Ishikawa (cell line): ENCODE results near the gene FAM170B.

Source experiments
- CEBPB ChIP-seq: IDR thresholded peaks from 2 replicates; pipeline ENCODE4 v1.6.1; 2012
- CREB1 ChIP-seq: IDR thresholded peaks from 2 replicates; pipeline ENCODE4 v1.6.1; 2012; ENCODE audit warnings: low read depth
- EGR1 ChIP-seq: IDR thresholded peaks from 2 replicates; pipeline ENCODE4 v1.6.1; 2012
- EP300 ChIP-seq: IDR thresholded peaks from 2 replicates; pipeline ENCODE4 v1.6.1; 2012; ENCODE audit warnings: borderline replicate concordance
- FOXM1 ChIP-seq: IDR thresholded peaks from 2 replicates; pipeline ENCODE4 v1.6.1; 2012; ENCODE audit warnings: low read depth, borderline replicate concordance
- MAX ChIP-seq: IDR thresholded peaks from 2 replicates; pipeline ENCODE4 v1.6.1; 2012
- NFIC ChIP-seq: IDR thresholded peaks from 2 replicates; pipeline ENCODE4 v1.6.1; 2012
- RAD21 ChIP-seq: IDR thresholded peaks from 2 replicates; pipeline ENCODE4 v1.6.1; 2012; ENCODE audit warnings: low read depth
- TAF1 ChIP-seq: IDR thresholded peaks from 2 replicates; pipeline ENCODE4 v1.6.1; 2012; ENCODE audit warnings: low read depth, mild to moderate bottlenecking
- TCF12 ChIP-seq: IDR thresholded peaks from 2 replicates; pipeline ENCODE4 v1.6.1; 2012; ENCODE audit warnings: low read depth
- TEAD4 ChIP-seq: IDR thresholded peaks from 2 replicates; pipeline ENCODE4 v1.6.1; 2012
- USF1 ChIP-seq: IDR thresholded peaks from 2 replicates; pipeline ENCODE4 v1.6.1; 2012
- YY1 ChIP-seq: IDR thresholded peaks from 2 replicates; pipeline ENCODE4 v1.6.1; 2012; ENCODE audit warnings: low read depth
- ZBTB7A ChIP-seq: IDR thresholded peaks from 2 replicates; pipeline ENCODE4 v1.6.1; 2012; ENCODE audit warnings: low read depth
- TF ChIP-seq, protein P1 (sequence below): IDR thresholded peaks from 2 replicates; pipeline ENCODE4 v1.6.1; 2012; ENCODE audit warnings: low read depth, mild to moderate bottlenecking

Gene FAM170B

DNA sequence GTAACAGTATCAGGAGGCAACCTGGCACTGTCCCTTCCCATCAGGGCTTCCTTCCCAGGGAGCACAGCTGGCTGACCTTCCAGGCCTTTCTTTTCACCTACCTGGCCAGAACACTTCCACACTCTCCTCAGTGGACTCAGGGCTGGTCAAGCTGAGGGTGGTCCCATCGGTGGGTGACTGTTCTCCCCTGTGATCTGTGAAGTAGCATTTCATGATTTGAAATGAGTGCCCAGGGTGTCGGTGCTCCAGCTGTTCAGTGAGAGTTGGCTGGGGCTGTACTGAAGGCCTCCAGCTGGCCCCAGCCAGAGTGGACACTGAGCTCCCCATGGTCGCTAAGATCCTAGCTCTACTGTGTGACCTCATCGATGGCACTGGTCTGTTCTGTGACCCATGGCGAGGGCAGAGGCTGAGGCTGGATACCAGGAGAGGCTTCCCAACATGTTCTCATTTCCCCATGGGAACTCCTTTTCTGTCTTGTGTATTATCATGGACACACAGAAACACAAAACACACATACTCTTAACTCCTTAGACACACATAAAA, at the start of gene FAM170B:
Gene FAM170B (minus strand): TSS at position 316 of the 543 bp plus-strand sequence. CDS start 103 bp downstream, at position 213.
- no peak for TF ChIP-seq TEAD4

- TF ChIP-seq TAF1 (no peak), USF1 (no peak), ZBTB7A (no peak), CREB1 (no peak), EGR1 (no peak), TCF12 (no peak), YY1 (no peak), MAX (no peak), RAD21 (no peak)
Measured at GRCh38 chr10:49182776-49183175, 49.0 kb upstream of the FAM170B start.

DNA sequence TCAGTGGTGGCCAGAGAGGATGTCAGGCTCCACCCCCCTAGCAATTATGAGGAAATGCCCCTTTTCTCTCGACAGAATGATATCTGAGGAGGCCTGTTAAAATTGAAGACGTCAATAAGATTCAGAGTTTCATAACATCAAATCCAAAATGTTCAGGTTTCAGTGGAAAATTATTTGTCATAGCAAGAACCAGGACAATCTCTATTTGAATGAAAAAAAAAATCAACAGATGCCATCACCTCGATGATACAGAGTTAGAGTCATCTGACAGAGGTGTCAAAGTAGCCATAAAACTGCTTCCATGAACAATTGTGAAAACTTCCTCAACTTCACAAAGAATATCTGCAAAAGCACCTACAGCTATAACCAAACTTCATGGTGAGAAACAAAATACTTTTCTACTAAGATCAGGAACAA, 46.6 kb upstream of the FAM170B start:
- no peak for TF ChIP-seq CEBPB
- no peak for TF ChIP-seq USF1
- TF ChIP-seq MAX: no peak
- no peak for TF ChIP-seq CREB1
- TF ChIP-seq EP300: no peak
- no peak for TF ChIP-seq TEAD4
- no peak for TF ChIP-seq NFIC

GRCh38 chr10:49179699-49180443, 46.0 kb upstream of the FAM170B start:
- no peak for TF ChIP-seq TEAD4
- TF ChIP-seq RAD21: no peak
- TF ChIP-seq ZBTB7A: no peak
- no peak for TF ChIP-seq TCF12
- no peak for TF ChIP-seq EP300
- no peak for TF ChIP-seq CEBPB
- no peak for TF ChIP-seq FOXM1
- TF ChIP-seq USF1: no peak
- TF ChIP-seq NFIC: no peak
- TF ChIP-seq EGR1: no peak
- TF ChIP-seq YY1: no peak
- no peak for TF ChIP-seq MAX
- no peak for TF ChIP-seq CREB1
- TF ChIP-seq, protein P1, sequence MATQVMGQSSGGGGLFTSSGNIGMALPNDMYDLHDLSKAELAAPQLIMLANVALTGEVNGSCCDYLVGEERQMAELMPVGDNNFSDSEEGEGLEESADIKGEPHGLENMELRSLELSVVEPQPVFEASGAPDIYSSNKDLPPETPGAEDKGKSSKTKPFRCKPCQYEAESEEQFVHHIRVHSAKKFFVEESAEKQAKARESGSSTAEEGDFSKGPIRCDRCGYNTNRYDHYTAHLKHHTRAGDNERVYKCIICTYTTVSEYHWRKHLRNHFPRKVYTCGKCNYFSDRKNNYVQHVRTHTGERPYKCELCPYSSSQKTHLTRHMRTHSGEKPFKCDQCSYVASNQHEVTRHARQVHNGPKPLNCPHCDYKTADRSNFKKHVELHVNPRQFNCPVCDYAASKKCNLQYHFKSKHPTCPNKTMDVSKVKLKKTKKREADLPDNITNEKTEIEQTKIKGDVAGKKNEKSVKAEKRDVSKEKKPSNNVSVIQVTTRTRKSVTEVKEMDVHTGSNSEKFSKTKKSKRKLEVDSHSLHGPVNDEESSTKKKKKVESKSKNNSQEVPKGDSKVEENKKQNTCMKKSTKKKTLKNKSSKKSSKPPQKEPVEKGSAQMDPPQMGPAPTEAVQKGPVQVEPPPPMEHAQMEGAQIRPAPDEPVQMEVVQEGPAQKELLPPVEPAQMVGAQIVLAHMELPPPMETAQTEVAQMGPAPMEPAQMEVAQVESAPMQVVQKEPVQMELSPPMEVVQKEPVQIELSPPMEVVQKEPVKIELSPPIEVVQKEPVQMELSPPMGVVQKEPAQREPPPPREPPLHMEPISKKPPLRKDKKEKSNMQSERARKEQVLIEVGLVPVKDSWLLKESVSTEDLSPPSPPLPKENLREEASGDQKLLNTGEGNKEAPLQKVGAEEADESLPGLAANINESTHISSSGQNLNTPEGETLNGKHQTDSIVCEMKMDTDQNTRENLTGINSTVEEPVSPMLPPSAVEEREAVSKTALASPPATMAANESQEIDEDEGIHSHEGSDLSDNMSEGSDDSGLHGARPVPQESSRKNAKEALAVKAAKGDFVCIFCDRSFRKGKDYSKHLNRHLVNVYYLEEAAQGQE: no peak
- TF ChIP-seq TAF1: no peak

GRCh38 chr10:49178489-49179471, 45.0 kb upstream of the FAM170B start:
- TF ChIP-seq CREB1 (no peak), USF1 (no peak), FOXM1 (no peak), TAF1 (no peak), EGR1 (no peak), MAX (no peak), ZBTB7A (no peak), YY1 (no peak), TCF12 (no peak), TEAD4 (no peak), EP300 (no peak)
